Hematopoietic multipotent progenitor cell treated with erythropoietin and hydrocortisone succinate and interleukin-3 and kit ligand, for 4 days (in vitro differentiated cells): ENCODE results near the gene KCNQ1.
A peak's percentile ranks its signal among the peaks of the same experiment; 100 is the strongest.

Source experiments
- DNase-seq: peaks from one replicate; pipeline ENCODE4 v3.0.0-alpha.2; 2015

Gene KCNQ1

DNA sequence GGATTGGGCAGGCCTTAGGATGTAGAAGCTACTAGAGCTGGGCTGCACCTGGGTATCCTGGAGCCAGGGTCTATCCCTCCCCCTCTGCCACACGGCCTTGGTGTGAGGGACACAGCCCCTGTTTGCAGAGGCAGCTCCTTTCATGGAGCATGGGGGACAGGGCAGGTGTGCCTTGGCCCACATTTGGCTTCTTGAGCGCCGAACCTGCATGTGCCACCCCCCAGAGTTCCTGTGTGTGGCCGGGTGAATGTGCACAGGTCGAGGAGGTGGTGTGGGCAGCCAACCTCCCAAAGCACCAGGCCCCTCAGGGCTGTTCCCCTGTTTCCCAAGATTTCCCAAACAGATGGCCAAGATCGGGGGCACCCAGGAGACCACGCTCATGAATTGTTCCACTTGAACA is 262.9 kb downstream of the KCNQ1 start:
- no peak for DNase-seq

DNA sequence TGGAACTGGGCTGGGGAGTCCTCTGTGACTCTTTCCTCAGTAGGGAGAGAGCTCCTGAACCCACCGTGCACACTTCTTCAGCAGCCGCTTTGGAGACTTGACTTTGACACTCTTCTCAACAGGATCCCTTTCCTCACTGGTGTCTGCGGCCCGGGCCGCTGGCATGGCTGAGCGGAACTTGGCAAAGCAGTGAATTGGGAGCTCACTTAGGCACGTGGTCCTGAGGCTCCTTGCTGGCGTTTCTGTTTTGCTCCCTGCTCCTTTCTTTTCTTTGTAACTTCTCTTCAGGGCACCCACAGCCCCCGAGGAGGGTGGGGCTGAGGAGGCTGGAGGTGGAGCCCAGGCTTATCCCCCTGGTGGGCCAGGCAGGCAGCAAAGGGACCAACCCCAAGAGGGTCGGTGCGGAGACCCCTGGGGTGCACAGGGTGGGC is 263.4 kb downstream of the KCNQ1 start:
- DNase-seq: no peak

DNA sequence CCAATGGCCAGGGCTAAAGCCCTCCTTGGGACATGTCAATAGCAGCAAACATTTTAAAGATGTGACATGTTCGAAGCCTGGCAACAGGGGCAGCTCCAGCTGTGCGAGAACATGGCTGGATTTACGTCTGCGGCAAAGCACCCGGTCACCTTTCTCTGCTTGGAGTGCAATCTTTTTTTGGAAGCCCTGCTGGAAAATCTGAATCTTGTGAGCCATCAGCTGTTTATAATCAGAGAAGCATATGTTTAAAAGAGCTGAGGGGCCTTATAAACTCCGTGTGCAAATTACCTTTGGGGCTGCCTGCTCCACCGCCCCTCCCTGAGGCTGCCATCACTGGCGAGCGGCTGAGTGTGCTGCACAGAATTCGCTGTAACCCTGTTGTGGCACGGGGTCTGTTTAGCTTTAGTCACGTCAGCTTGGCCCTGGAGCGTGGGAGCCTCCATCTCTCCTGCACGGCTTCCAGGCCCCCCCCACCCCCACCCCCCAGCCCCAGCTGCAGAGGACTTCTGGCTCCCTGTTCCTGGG is 264.0 kb downstream of the KCNQ1 start:
- no peak for DNase-seq

DNA sequence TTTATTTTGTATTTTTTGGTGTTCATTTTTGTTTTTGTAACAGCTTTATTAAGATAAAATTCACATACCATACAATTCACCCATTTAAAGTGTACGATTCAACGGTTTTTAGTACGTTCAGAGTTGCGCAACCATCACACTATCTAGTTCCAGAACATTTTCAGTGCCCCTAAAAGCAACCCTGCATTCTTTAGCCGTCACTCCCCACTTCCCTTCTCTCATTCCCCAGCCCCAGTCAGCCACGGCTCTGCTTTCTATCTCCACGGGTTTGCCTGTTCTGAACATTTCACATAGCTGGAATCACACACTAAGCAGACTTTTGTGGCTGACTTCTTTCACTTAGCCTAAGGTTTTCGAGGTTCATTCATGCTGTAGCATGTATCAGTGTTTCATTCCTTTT is 264.6 kb downstream of the KCNQ1 start:
- DNase-seq: peak; percentile 43

DNA sequence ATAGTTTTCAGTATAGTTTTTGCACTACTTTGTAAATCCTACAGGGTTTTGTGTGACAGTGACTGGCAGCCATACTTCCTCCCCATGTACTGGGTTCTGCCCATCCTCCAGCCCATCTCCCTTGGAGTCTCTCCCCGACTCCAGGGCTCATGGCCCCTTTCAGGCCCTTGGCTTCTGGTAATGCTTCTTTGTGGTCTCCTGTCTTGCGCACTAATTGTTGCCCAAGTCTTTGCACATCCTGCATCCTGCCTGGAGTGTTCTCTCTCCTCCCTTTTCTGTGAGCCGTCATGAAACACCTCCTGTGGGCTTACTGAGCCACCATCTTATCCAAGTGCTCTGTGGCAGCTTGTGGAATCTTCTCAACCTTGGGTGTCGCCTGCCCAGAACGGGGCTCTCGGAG is 266.4 kb downstream of the KCNQ1 start:
- no peak for DNase-seq

DNA sequence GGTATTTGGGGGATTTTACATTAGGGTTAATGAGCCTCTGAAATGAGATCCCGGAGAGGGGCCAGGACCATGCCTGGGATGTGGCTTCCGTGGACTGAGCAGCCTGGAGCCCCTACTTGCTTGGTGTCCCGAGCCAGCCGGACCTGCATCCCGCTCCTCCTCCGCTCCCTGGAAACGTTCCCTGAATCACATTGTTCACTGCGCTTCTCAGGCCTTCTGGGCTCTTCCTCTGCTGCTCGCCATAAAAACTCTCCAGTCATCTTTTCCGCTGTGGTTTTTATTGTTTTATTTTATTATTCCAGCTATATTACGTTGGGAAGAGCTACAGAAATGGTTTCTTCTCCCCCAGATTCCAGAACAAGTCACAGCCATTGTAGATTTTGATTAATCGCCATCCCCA is 268.3 kb downstream of the KCNQ1 start:
- no peak for DNase-seq

DNA sequence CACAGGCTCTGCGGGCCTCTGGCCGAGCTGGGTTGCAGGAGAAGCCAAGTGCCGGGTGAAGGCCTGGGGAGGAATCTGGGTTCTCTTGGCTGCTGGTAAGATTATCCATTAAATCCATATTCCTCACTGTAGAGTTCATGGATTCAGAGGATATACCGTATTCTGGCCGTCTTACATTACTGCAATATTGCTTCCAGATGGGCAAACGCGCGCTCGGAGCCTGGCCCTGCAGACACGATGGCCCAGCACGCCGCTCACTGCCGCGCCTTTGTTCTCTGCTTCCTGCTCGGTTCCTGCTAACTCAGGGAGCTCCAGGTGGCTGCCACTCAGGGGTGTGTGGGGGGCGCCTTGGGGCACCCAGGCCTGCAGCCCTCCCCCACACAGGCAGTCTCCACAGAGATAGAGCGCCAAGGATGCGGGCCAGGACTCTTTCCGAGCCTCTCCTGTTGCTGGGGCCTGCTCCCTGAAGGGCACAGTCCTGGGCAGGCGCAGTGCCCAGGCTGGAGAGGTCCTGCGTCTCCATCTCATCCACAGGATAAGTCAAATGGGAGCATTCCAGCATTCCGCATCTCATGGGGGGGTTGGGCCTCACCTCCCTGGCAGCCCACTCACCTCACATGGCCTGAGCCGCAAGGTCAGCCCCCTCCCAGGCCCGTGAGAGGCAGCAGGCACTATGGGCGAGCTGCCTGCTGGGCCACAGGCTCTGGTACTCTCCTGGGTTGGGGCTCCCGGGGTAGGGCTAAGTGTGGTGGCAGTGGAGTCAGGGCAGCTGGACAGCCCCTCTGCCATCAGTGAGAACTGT is 269.1 kb downstream of the KCNQ1 start:
- no peak for DNase-seq

DNA sequence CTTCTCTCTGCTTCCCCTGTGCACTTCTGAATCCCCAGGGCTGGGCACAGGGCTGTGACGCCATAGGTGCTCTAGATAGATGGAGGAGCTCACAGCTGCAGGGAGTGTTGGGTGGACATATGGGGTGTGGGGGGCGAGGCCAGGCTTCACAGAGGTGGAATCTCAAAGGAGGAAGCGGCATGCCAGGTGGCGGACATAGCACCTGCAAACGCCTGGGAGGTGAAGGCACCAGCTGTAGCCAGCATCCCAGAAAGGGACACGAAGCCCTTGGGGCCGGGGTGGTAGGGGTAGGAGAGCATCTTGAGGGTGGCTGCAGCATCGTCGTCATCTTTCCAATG is 269.6 kb downstream of the KCNQ1 start:
- no peak for DNase-seq

DNA sequence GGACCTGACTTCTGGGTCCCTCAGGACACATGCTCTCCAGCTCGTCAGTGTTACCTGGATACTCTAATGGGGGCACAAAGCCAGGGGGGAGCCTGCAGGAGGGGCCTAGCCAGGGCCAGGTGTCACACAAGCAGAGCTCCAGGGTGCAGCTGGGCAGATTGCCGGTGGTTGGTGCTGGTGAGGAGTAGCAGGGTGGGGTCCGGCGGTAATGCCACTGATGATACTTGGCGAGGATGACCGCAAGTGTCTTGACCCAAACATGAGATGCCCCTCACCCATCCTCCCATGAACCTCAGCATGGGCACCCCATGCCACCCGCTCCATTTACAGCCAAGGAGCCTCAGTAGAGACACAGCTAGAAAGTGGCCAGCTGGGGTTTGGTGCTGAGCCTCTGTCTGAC is 270.1 kb downstream of the KCNQ1 start:
- DNase-seq: no peak

DNA sequence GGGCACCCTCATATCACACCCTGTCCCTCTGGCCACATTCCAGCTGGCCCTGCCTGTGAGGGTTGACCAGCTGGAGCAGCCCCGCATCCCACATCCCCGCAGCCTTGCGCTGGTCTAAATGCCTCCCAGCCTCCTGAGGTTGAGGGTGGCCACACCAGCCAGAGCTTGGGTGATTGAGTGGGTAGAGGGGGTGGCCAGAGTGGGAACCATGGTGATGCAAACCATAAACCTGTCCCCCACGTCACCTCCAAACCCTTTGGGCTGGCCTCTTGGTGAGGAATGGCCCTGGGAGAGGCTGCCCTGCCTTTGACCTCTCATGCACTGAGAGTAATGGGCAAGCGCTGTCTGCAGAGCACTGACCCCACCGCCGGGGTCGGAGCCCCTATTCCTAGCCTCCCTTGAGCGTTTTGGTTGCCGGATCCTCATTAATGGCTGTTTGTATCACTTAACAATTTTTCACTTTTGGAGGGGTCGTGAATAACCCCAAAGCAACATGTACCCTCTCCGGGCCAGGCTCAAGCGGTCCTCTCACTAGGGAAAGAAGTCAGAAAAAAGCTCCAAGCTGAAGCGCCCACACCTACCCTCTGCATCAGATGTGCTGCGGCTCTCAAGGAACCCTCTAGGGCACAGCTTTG is 271.0 kb downstream of the KCNQ1 start:
- DNase-seq: no peak

DNA sequence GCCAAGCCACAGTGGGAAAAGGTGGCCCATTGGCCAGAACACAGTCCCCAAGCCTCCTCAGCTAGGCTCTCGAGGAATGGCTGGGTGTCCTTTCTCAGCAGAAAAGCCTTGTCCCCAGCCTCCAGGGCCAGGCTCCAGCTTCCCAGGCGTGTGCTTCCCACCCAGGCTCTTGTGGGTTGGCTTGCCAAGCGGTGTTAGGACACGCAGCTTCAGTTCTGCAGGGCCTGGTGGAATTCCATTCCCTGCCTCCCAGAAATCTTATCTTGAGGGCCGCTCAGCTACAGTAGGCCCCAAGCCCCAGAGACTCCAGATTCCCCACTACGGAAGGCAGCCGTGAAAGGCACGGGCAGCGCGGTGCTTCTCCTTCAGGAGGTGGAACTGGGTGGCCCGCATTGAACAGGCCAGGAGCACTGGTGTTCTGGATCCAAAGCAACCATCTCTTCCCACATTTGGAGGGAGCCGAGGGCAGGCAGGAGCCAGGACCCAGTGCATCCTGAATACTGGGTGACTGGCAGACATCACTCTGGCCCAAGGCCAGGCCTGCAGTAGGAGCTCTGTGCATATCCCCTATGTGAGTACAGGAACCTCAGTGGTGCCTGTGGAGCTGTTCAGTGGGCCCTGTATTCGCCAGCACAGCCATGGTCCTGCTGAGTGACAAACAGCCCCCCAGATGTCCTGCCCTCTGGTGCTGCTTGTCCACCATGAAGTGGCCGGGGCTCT is 271.7 kb downstream of the KCNQ1 start:
- no peak for DNase-seq

DNA sequence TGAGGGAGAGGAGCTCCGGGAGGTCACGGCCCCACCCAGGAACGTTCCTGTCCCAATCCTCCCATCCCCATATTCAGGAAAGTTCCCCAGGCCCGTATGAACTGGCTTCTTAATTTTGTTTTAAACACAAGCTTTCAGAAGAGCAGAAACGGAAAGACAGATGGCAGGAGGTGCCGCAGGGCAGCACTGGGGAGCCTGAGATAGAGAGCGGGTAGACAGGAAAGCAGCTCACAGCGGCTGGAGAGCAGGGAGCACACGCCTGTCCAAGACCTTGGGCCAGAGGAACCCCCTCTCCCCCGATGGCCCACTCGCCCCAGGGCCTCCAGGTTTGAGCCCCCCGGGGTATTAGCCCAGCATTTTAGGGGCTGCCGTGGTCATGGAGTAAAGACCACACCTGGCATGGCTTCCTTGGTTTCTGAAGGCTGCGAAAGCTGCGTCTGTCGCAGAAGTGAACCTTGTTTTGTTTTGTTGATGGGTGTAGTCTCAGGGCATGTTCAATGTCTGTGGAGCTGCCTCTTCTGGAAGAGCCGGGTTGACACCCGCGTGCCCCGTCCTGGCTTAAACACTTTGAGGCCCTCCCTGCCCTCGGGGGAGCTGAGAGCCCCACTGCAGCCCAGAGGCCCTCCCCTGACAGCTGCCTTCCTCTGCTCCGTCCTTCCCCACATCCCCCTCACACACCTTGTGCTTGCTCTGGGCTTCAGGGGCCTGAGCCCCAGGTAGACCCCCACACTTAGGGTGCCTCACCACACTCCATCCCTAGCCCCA is 272.9 kb downstream of the KCNQ1 start:
- no peak for DNase-seq

DNA sequence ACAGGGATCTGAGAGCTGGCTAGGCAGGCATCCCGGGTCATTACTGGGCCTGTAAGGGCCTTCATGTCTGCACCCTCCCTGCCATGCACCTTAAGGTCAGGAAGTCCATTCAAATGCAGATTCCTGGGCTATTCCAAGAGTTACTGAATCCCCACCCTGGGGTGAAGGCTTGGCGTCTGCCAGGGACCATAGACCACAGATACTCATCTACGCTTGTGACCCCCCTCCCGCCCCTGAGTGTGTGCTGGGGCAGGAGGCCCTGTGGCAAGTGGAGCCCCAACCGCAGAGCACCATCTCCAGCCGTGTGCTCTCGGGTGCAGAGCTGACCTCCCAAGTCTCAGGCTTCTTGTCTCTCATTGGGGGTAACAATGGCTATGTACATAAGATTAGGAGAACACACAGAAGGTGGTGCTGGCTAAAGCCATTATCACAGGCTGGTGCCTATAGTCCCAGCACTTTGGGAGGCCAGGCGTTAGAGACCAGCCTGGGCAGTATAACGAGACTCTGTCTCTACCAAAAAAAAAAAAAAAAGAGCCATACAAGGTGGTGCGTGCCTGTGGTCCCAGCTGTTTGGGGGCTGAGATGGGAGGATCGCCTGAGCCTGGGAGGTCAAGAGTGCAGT is 274.1 kb downstream of the KCNQ1 start:
- no peak for DNase-seq

DNA sequence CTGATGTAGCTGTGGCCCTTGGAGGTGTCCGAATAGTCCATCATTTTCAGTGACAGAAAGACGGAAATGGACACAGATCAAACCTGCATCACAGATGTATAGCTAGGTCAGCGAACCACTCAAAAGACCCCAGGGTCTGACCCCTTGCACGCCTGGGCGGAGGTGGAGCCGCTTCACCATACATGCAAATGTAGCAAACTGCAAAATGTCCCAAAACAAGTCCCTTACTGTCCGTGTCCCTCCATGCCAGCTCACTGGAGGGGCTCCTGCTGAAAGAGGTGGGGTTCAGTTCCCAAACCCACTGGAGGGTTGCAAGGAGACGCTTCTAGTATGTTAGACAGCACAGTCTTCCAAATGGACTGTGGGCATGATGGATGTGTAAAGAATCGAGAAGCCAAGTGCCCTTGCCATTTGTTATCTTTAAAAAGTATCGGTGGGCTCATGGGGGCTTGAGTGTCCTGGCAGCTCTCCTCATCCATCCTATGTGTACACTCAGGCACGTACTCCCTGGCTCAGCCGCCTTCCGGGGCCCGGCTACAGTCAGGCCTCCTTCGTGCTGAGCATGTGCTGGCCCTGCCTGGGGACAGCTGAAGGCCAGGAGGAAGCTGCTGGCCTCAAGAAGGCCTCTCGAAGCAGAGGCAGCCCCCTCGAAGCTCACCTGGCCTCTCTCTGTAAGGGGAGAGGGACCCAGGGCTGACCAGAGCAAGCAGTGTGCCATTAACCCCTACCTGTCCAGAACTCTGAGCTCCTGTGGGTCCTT is 275.2 kb downstream of the KCNQ1 start:
- no peak for DNase-seq

DNA sequence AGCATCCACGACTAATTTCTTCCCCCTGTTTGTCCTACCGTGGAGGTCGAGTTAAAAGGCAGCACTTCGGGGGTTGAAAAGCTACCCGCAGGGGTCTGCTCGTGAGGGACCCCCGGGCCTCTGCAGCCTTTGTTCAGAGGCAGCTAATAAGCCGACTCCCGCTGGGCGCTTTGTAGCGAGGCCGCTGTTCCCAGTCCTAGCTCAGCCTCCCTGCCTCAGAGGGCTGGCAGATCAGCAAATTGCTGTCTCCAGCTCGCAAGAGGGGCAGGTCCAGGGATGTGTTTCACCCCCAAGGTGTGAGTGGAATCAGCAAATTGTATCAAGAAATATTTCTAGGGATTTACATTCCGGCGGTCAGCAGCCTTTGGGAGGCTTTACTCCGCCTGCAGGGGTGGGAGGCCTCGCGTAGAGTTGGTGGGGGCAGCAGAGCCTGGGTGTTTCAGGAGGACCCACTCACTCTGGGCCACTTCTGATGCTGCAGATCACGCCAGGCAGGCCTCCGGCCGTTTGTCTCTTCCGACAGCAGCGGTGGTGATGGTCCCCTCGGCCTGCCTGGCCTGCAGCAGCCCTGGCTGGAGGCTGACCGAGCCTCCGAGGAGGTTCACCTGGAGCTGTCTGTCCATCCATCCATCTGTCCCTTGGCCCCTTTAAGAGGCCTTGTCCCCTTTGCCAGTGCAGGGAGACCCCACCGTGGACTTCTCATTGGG is 276.6 kb downstream of the KCNQ1 start:
- DNase-seq: no peak

DNA sequence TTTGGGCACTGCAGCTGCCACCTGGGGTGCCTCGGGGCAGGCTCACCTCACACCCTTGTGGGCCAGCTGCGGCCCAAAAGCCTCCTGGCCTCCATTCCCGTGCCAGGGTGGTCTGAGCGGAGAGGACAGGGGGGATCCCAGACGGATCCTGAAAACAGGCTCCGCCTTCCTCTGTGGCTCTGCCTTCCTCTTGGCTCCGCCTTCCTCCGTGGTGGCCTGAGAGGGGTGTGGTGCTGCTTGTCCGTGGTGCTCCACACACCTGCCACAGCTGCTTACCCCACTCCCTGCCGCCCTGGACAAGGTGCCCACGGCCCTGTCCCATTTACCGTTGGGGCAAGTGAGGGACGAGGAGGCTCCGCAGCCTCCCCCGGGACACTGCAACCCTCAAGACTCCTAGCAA is 278.1 kb downstream of the KCNQ1 start:
- no peak for DNase-seq

DNA sequence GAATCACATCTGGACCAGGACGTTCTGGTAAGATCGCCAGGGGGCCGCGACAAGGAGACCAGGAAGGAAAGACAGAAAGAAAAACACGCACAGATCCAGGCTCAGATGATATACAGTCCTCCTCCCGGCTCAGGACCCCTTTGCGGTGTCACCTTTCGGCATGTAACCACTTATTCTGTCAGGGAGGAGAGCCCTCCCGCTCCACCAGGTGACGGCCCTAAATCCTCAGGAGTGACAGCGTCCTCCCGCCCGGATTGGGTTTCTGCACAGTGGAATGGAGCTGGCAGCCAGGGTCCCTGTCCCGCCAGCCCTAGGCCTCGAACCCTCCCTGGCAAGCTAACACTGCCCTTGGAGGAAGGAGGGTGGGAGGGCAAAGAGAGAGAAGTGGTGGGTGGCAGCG is 279.3 kb downstream of the KCNQ1 start:
- no peak for DNase-seq

DNA sequence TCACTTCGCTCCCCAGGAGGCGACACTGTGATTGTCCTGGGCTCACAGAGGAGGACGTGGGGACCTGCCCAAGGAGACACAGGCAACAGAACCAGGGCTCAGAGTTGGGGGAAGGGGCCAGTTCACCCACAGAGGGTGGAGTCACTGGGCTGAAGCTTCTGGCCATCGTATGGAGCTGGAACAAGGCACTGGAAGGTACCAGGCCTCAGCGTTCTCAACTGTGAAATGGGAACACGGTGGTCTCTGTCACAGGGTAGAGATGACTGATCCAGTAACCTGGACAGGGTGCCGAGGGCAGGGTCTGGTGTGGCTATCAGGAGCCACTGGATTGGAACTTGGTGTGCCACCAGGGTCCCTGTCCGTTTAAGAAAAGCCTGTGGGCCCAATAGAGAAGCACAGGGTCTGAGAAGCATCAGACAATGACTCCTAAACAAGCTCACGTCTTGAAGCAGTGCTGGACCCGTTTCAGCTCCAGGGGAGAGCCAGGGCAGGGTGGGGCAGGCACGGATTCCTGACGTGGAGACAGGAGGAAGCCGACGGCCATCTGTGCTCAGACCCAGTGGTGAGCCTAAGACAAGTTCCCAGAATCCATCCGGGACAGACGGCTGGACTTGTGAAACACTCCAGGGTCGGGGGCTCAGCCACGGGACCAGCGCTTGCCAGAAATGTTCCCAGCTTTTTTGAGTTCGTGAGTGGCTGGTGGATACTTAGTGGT is 280.0 kb downstream of the KCNQ1 start:
- no peak for DNase-seq

DNA sequence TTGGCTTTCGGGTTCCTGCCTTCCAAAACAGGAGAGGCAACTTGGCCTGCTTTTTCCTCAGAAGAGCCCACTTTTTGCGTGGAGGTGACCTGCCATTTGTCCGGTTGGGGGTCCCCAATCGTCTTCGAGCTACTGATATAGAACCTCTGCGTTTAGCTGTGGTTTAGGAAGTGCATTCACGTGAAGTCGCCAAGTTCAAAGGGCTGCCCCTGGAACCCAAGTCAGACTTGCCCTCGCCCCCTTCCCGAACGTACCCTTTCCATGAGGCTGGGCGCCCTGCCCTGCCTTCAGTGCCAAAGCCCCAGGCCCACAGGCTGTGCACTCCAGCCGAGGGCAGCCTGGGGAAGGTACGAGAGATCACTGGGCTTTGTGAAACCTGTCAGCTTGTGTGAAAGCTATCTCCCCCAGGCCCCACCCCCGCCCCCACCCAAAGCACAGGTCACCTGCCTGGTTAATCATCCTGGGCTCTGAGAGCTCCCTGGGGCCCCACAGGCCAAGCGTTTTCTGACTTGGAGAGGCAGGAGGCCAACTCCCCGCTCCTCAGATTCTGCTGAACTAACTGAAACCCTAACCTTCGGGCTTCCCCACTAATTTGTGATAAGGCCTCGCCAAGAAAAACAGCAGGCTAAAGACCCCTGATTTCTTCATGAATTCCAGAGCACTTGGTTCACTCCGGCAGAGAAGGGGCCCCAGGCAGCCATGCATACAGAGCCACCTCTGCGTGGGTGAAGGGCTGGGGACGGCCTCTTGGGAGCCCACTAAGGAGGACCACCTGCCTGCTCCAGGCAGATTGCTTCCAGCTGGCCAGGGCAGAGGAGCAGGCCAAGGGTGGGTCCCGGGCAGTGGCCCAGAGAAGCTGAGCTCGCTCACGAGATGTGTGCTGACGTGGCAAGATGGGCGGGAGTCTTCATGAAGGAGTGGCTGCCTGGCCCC is 280.8 kb downstream of the KCNQ1 start:
- no peak for DNase-seq
